ENCODE results near the gene DOP1A.

DOP1A gene

DNA sequence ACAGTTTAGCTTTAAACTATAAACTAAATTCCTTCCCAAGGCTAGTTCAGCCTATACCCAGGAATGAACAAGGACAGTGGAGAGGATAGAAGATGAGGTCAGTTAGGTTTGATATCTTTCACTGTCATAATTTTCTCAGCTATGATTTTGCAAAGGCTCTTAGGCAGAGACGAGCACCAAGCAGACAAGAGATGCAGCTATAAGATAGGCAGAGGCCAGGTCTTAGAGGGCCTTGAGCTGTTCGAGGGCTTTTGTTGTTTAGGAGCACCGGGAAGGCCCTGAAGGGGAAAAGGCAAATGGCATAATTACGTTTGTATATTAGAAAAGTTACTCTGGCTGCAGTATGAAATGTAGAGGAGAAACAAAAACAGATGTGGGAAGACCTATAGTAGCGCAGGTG lies 59.8 kb downstream of the DOP1A start:
- no peak overlapping the region for H3K4me3 ChIP-seq (ENCODE audit: insufficient read depth, low read length, poor library complexity, severe bottlenecking)
- H3F3A ChIP-seq (ENCODE audit: insufficient read depth), result no peaks in the 10 kb centered on the region; the same call in 1 of the 2 replicates
- no peaks in the 10 kb centered on the region for H4K20me1 ChIP-seq (ENCODE audit: low read depth, low read length)
- TF ChIP-seq EZH2phosphoT487 (conservative IDR thresholded peaks at IDR 0.05; ENCODE audit: low read length), result no peak
- no peak for TF ChIP-seq CTCF (IDR thresholded peaks at IDR 0.05; ENCODE audit: insufficient read depth, low read length, poor library complexity, severe bottlenecking)
- H3K9me2 ChIP-seq (replicated peaks; ENCODE audit: insufficient read depth, low read length), result no peaks in the 10 kb centered on the region
- no peak overlapping the region for H2AFZ ChIP-seq (ENCODE audit: low read depth, low read length, severe bottlenecking)
- H3K9me3 ChIP-seq (ENCODE audit: insufficient read depth, low read length), result no peaks in the 10 kb centered on the region
- no peak overlapping the region for H3K4me2 ChIP-seq (ENCODE audit: low read depth, low read length, poor library complexity, severe bottlenecking)
- no peak overlapping the region for H3K27ac ChIP-seq (ENCODE audit: low read depth, low read length)
- no peak overlapping the region for H3K9ac ChIP-seq (ENCODE audit: low read length)
- peaks cover 35% of the 10 kb centered on the region for H3K36me3 ChIP-seq (ENCODE audit: low read length)
- H3K27me3 ChIP-seq (ENCODE audit: low read length), result no peaks in the 10 kb centered on the region
- no peaks in the 10 kb centered on the region for H3K79me2 ChIP-seq (ENCODE audit: insufficient read depth, low read length)

GRCh38 chr6:83127976-83128375 lies 60.5 kb downstream of the DOP1A start:
- Histone ChIP-seq H4K20me1 (ENCODE audit: low read depth, low read length) (no peaks in the 10 kb centered on the region), H3K36me3 (ENCODE audit: low read length) (peaks cover 35% of the 10 kb centered on the region), H2AFZ (ENCODE audit: low read depth, low read length, severe bottlenecking) (no peak overlapping the region)

DNA sequence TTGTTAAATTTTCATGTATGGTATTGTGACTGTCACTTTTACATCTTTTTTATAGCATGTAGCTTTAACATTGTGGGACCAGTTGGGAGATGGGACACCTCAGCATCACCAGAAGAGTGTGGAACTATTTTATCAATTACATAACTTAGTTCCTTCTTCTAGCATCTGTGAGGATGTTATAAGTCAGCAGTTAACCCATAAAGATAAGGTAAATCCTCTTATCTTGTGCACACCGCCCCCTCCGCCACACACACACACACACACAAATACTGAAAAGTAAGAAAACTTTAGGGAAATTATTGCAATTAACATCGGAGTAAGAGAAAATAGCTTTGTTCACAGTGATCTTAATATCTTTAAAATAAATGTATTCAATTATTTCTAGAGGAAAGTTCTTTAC lies 64.7 kb downstream of the DOP1A start:
- Histone ChIP-seq H4K20me1 (ENCODE audit: low read depth, low read length) (no peaks in the 10 kb centered on the region), H3K27me3 (ENCODE audit: low read length) (no peaks in the 10 kb centered on the region), H2AFZ (ENCODE audit: low read depth, low read length, severe bottlenecking) (no peak overlapping the region), H3K9ac (ENCODE audit: low read length) (no peak overlapping the region), H3K9me2 (replicated peaks; ENCODE audit: insufficient read depth, low read length) (no peaks in the 10 kb centered on the region), H3K79me2 (ENCODE audit: insufficient read depth, low read length) (no peaks in the 10 kb centered on the region), H3K36me3 (ENCODE audit: low read length) (peaks cover 40% of the 10 kb centered on the region), H3K9me3 (ENCODE audit: insufficient read depth, low read length) (no peaks in the 10 kb centered on the region), H3K4me2 (ENCODE audit: low read depth, low read length, poor library complexity, severe bottlenecking) (no peak overlapping the region), H3K4me3 (ENCODE audit: insufficient read depth, low read length, poor library complexity, severe bottlenecking) (no peak overlapping the region), H3F3A (ENCODE audit: insufficient read depth) (no peaks in the 10 kb centered on the region), H3K27ac (ENCODE audit: low read depth, low read length) (no peak overlapping the region)
- TF ChIP-seq CTCF (IDR thresholded peaks at IDR 0.05; ENCODE audit: insufficient read depth, low read length, poor library complexity, severe bottlenecking), result no peak
- no peak for TF ChIP-seq EZH2phosphoT487 (conservative IDR thresholded peaks at IDR 0.05; ENCODE audit: low read length)

More at GRCh38 chr6:83127976-83128375, 60.5 kb downstream of the DOP1A start:
- no peaks in the 10 kb centered on the region for H3K9me3 ChIP-seq (ENCODE audit: insufficient read depth, low read length)
- H3K27me3 ChIP-seq (ENCODE audit: low read length), result no peaks in the 10 kb centered on the region
- no peak overlapping the region for H3K4me3 ChIP-seq (ENCODE audit: insufficient read depth, low read length, poor library complexity, severe bottlenecking)
- H3K27ac ChIP-seq (ENCODE audit: low read depth, low read length), result no peak overlapping the region
- H3K4me2 ChIP-seq (ENCODE audit: low read depth, low read length, poor library complexity, severe bottlenecking), result no peak overlapping the region
- H3K9ac ChIP-seq (ENCODE audit: low read length), result no peak overlapping the region
- TF ChIP-seq CTCF (IDR thresholded peaks at IDR 0.05; ENCODE audit: insufficient read depth, low read length, poor library complexity, severe bottlenecking) (no peak), EZH2phosphoT487 (conservative IDR thresholded peaks at IDR 0.05; ENCODE audit: low read length) (no peak)
- no peaks in the 10 kb centered on the region for H3K79me2 ChIP-seq (ENCODE audit: insufficient read depth, low read length)
- no peaks in the 10 kb centered on the region; the same call in 1 of the 2 replicates for H3F3A ChIP-seq (ENCODE audit: insufficient read depth)
- no peaks in the 10 kb centered on the region for H3K9me2 ChIP-seq (replicated peaks; ENCODE audit: insufficient read depth, low read length)
